Ammon's horn (tissue), 1 donor: ENCODE results near the gene RTP1.
"Not testable (repeated sequence)": the region's sequence is repeated elsewhere in the genome, so short reads cannot be mapped to it uniquely, and the experiment has no call there.

Source experiments
- DNase-seq: peaks from one replicate; pipeline ENCODE4 v3.0.0-alpha.2; 2016; ENCODE audit warnings: low spot score

Gene RTP1

GRCh38 chr3:187198490-187198889, 1.2 kb downstream of the RTP1 start:
- no peak for DNase-seq

- not testable (repeated sequence) for DNase-seq
Measured at GRCh38 chr3:187199463-187200050, 2.3 kb downstream of the RTP1 start.

- DNase-seq, result no peak
Measured at GRCh38 chr3:187205683-187206082, 8.4 kb downstream of the RTP1 start.

GRCh38 chr3:187207062-187207461, 9.8 kb downstream of the RTP1 start:
- no peak for DNase-seq

- DNase-seq, result peak; percentile 36
Measured at GRCh38 chr3:187207624-187208023, 10.3 kb downstream of the RTP1 start.

- no peak for DNase-seq
Measured at GRCh38 chr3:187208159-187208558, 10.9 kb downstream of the RTP1 start.

- DNase-seq, result no peak
Measured at GRCh38 chr3:187209491-187209890, 12.2 kb downstream of the RTP1 start.

- no peak for DNase-seq
Measured at GRCh38 chr3:187210091-187210490, 12.8 kb downstream of the RTP1 start.

GRCh38 chr3:187210545-187211327, 13.4 kb downstream of the RTP1 start:
- DNase-seq, result peak; percentile 41

- DNase-seq, result no peak
Measured at GRCh38 chr3:187211532-187212195, 14.4 kb downstream of the RTP1 start.

GRCh38 chr3:187212196-187212545, 14.9 kb downstream of the RTP1 start:
- no peak for DNase-seq

- no peak for DNase-seq
Measured at GRCh38 chr3:187212705-187213104, 15.4 kb downstream of the RTP1 start.

GRCh38 chr3:187213616-187214015, 16.3 kb downstream of the RTP1 start:
- DNase-seq, result no peak

GRCh38 chr3:187215460-187215859, 18.2 kb downstream of the RTP1 start:
- no peak for DNase-seq

GRCh38 chr3:187222801-187223200, 25.5 kb downstream of the RTP1 start:
- no peak for DNase-seq

- no peak for DNase-seq
Measured at GRCh38 chr3:187223799-187224198, 26.5 kb downstream of the RTP1 start.

GRCh38 chr3:187227658-187228258, 30.5 kb downstream of the RTP1 start:
- DNase-seq, result no peak

GRCh38 chr3:187228740-187229139, 31.5 kb downstream of the RTP1 start:
- DNase-seq, result no peak

GRCh38 chr3:187230011-187230410, 32.7 kb downstream of the RTP1 start:
- no peak for DNase-seq

GRCh38 chr3:187236962-187237361, 39.7 kb downstream of the RTP1 start:
- no peak for DNase-seq

- DNase-seq, result no peak
Measured at GRCh38 chr3:187237741-187238140, 40.5 kb downstream of the RTP1 start.

GRCh38 chr3:187238239-187238638, 41.0 kb downstream of the RTP1 start:
- no peak for DNase-seq

GRCh38 chr3:187238835-187239234, 41.5 kb downstream of the RTP1 start:
- not testable (repeated sequence) for DNase-seq
